Stomach smooth muscle (tissue), 2 donors: ENCODE results near the gene KRT73.

Experiments used
- H3K27ac ChIP-seq: one replicate; pipeline ENCODE4 v1.7.0; 2013; ENCODE audit warnings: mild to moderate bottlenecking, low read length, inconsistent platforms
- H3K27me3 ChIP-seq, 2 donors: one replicate each; pipeline ENCODE4 v1.7.0; 2013; ENCODE audit warnings: low read length in 2 of 2; ENCODE audit not compliant: insufficient read depth in 2 of 2, control insufficient read depth in 1 of 2
- H3K36me3 ChIP-seq, 2 donors: one replicate each; pipeline ENCODE4 v1.7.0; 2013; ENCODE audit warnings: low read length in 2 of 2; ENCODE audit not compliant: control insufficient read depth in 2 of 2, insufficient read depth in 2 of 2
- H3K4me1 ChIP-seq: one replicate; pipeline ENCODE4 v1.7.0; 2013; ENCODE audit warnings: low read length; ENCODE audit not compliant: control insufficient read depth, insufficient read depth
- H3K4me3 ChIP-seq, 2 donors: one replicate each; pipeline ENCODE4 v1.7.0; 2013; ENCODE audit warnings: low read length in 2 of 2
- H3K9ac ChIP-seq, 2 donors: one replicate each; pipeline ENCODE4 v1.7.0; 2013; ENCODE audit warnings: low read length in 2 of 2, mild to moderate bottlenecking in 1 of 2
- H3K9me3 ChIP-seq, 2 donors: one replicate each; pipeline ENCODE4 v1.7.0; 2013; ENCODE audit warnings: low read length in 2 of 2; ENCODE audit not compliant: control insufficient read depth in 2 of 2
- donor health status: healthy.
- donor health status: Pancreatic carcinoma.

The KRT73 gene

DNA sequence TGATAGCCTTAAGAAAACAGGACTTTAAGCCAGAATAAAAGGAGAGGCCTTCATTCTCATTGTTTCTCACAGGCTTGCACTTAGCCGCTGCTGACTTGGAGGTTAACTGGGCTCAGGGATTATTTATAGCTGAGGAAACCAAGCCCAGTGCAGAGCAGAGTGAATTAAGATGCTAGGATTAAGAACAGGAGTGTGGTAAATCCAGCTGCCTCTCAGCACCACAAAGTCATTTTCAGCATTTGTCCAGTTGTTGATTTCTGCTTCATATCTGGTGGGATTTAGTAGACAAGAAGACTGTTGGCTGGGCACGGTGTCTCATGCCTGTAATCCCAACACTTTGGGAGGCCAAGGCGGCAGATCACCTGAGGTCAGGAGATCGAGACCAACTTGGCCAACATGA lies 14.3 kb upstream of the KRT73 start:
- no peak overlapping the region for H3K27ac ChIP-seq
- no peak overlapping the region for H3K4me3 ChIP-seq
- H3K36me3 ChIP-seq: no peaks in the 10 kb centered on the region
- no peaks in the 10 kb centered on the region for H3K27me3 ChIP-seq
- peaks cover 4% of the 10 kb centered on the region for H3K4me1 ChIP-seq
- no peaks in the 10 kb centered on the region for H3K9me3 ChIP-seq
- no peak overlapping the region for H3K9ac ChIP-seq

DNA sequence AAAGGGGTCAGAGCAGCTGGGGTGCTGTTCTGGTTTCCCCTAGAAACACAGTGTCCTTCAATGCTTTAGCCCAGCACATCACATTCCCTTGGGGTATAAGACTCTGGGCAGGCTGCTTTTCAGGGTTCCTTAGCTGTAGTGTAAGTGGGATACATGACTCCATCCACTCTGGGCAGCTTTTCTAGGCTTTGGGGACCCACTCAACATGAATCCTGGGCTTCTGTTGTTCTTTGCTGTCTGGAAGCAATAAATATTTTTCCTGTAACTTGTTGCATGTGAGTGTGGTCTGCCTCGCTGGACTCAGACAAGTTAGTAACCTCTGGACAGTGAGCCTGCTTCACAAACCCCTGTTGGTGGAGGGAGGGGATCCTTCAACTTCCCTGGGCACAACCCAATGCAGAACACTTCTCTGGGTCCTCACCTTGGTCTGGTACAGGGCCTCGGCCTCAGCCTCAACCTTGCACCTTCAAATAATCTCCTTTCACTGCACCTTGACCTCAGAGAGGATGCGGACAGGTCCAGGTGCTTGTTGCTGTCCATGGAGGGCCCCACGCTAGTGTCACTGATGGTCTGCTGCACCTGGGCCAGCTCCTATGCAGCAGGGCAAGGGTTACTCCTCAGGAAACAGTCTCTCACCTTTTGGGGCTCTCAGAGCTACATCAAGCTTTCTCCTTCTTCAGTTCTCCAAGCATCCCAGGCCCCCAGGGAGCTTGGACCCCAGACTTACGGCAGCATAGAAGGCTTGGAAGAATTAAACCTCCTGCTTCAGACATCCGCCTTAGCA lies 13.5 kb upstream of the KRT73 start:
- H3K4me1 ChIP-seq: peaks cover 4% of the 10 kb centered on the region
- H3K27me3 ChIP-seq: no peaks in the 10 kb centered on the region
- no peak overlapping the region for H3K9ac ChIP-seq
- H3K36me3 ChIP-seq: no peaks in the 10 kb centered on the region
- H3K27ac ChIP-seq: no peak overlapping the region
- H3K4me3 ChIP-seq: no peak overlapping the region
- no peaks in the 10 kb centered on the region for H3K9me3 ChIP-seq

DNA sequence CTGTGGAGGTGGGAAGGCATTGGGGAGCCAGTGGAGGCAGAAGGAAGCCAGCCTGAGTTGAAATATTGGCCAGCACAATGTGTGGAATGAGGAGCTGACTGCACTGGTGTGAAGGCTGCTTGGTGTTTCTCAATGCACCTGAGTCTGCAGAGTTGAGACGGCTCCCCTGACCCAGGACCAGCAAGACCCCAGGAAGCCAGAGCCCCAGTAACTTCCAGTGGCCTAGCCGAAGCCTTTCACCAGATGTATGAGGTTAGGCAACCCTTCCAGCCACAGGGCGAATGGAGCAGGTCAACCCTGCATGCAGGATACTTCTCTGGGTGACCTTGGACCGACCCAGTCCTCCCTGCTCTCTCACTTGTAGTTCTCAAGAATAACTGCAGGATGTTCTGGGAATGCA lies 12.9 kb upstream of the KRT73 start:
- H3K9me3 ChIP-seq: no peaks in the 10 kb centered on the region
- no peaks in the 10 kb centered on the region for H3K36me3 ChIP-seq
- no peak overlapping the region for H3K9ac ChIP-seq
- H3K4me3 ChIP-seq: no peak overlapping the region
- H3K27ac ChIP-seq: no peak overlapping the region
- H3K27me3 ChIP-seq: no peaks in the 10 kb centered on the region
- peaks cover 4% of the 10 kb centered on the region for H3K4me1 ChIP-seq

DNA sequence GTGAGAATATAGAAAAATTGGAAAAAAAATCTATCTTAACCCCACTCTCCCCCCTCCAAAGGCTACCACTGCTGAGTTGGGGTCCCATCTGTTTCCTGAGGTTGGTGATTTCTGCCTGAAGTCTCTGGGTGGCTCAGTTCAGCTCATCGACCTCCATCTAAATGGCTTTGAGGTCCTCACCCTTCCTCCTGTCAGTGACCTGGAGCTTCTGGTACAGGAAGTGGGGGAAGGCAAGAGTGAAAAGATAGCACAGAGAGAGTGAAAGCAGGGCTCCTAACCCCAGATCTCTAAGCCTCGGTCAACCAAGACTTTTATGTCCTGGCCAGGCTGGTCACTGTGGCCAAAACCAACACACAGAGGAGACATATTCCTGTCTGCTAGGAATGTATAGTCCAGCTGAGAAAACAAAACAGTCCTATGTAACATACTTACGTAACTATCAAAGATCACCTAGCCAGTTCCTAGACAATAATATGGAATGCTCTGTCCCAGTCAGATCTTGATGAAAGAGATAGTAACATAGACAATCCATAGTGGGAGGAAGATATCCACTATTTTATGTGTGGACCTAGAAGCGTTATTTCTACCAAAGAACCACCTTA lies 12.3 kb upstream of the KRT73 start:
- peaks cover 4% of the 10 kb centered on the region for H3K4me1 ChIP-seq
- H3K4me3 ChIP-seq: no peak overlapping the region
- H3K9me3 ChIP-seq: no peaks in the 10 kb centered on the region
- no peaks in the 10 kb centered on the region for H3K27me3 ChIP-seq
- no peak overlapping the region for H3K27ac ChIP-seq
- H3K36me3 ChIP-seq: no peaks in the 10 kb centered on the region
- no peak overlapping the region for H3K9ac ChIP-seq

DNA sequence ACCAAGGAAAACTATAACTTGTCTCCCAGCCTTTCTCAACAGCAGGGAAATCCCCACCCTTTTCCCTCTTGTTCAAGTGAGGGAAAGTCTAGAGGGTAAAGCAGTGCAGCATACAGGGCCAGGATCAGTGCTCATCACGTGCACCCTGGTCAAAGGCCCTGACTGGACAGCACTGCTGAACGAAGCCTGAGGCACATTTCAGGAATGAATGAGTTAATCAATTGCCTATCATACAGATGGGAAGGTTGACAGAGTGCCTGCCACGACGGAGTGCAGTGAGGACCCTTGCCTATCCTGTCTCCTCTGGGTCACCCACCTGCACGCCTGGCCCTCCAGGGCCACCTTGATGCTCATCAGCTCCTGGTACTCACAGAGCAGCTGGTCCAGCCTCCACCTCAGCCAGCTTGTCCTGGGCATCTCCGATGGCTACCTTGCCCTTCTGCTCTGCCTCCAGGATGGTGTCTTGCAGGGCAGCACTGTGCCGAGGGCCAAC lies 11.7 kb upstream of the KRT73 start:
- H3K4me1 ChIP-seq: peaks cover 4% of the 10 kb centered on the region
- H3K9ac ChIP-seq: no peak overlapping the region
- H3K27me3 ChIP-seq: no peaks in the 10 kb centered on the region
- H3K36me3 ChIP-seq: no peaks in the 10 kb centered on the region
- H3K27ac ChIP-seq: no peak overlapping the region
- no peak overlapping the region for H3K4me3 ChIP-seq
- no peaks in the 10 kb centered on the region for H3K9me3 ChIP-seq

DNA sequence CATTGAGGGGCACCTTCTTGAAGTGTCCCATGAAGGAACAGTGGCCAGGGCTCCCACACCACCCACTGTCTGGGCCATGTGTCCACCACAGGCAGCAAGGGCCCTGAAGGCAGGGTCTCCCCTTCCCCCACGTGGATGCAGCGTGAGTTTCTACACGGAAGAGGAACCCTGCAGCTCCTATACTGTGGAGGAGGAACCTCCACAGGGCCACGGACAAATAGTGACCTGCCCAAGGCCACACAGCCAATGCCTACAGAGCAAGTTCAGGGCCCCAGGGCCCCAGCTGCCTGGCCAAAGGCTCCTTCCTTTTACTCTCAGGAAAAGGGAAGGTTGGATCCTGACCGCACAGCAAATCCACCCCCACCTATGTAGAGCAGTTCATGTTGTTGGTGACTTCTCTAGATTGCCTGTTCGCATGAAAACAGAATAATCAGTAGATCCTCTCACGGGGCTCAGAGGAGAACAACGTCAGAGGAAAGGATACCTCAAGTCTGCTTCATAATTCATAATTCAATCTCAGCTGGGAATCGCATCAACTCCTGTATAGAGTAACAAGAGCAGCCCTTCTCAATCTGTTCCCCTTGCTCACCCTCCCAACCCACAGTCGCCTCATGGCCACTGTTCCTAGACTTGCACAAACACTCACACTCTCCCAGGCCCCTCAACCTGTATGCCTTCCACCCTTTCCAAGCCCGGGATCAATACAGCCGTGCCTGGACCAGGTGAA lies 11.1 kb upstream of the KRT73 start:
- no peak overlapping the region for H3K9ac ChIP-seq

DNA sequence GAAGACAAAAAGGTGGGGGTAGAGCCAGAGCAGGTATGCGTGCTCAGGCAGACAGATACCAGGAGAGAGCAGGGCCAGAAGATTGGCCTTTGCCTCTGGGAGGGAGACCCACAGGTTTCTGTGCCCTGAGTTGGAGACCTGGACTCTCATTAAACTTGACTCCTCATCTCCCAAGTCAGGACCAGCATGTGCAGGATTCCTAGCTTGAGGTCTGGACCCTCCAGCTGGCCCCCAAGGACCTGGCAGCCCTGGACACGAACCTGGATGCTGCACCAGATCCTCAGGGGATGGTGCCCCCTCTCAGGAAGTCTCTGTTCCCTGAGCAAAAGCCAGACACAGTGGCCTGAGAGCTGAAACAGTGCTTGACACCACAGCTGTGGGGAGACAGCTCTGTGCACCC lies 10.5 kb upstream of the KRT73 start:
- no peaks in the 10 kb centered on the region for H3K36me3 ChIP-seq
- no peak overlapping the region for H3K4me3 ChIP-seq
- H3K9ac ChIP-seq: no peak overlapping the region
- no peaks in the 10 kb centered on the region for H3K4me1 ChIP-seq
- H3K27ac ChIP-seq: no peak overlapping the region
- H3K9me3 ChIP-seq: no peaks in the 10 kb centered on the region
- H3K27me3 ChIP-seq: no peaks in the 10 kb centered on the region

More for the DNA sequence above, 11.1 kb upstream of the KRT73 start:
- no peaks in the 10 kb centered on the region for H3K9me3 ChIP-seq
- peaks cover 3% of the 10 kb centered on the region for H3K4me1 ChIP-seq
- H3K27ac ChIP-seq: no peak overlapping the region
- H3K4me3 ChIP-seq: no peak overlapping the region
- H3K27me3 ChIP-seq: no peaks in the 10 kb centered on the region
- no peaks in the 10 kb centered on the region for H3K36me3 ChIP-seq

DNA sequence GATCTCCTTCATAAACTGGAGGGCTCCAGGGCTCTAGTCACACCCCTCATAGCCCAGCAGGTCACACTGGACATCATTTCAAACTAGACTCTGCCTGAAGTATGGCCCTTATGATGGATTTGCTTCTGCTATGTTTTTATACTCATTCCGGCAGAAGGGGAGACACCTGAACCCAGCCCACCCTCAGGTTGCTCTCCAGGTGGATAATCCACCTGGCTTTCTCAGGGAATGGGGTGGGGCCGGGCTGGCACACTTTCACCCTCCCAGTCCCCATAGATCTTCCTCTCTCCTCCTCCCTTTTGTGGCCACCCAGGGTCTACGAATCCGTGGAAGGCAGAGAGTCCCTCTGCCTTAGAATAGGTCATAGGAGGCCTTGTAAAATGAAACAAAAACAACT lies 9.8 kb upstream of the KRT73 start:
- no peaks in the 10 kb centered on the region for H3K9me3 ChIP-seq
- no peaks in the 10 kb centered on the region for H3K27me3 ChIP-seq
- H3K27ac ChIP-seq: no peak overlapping the region
- no peaks in the 10 kb centered on the region for H3K36me3 ChIP-seq
- H3K4me3 ChIP-seq: no peak overlapping the region
- no peaks in the 10 kb centered on the region for H3K4me1 ChIP-seq
- no peak overlapping the region for H3K9ac ChIP-seq

DNA sequence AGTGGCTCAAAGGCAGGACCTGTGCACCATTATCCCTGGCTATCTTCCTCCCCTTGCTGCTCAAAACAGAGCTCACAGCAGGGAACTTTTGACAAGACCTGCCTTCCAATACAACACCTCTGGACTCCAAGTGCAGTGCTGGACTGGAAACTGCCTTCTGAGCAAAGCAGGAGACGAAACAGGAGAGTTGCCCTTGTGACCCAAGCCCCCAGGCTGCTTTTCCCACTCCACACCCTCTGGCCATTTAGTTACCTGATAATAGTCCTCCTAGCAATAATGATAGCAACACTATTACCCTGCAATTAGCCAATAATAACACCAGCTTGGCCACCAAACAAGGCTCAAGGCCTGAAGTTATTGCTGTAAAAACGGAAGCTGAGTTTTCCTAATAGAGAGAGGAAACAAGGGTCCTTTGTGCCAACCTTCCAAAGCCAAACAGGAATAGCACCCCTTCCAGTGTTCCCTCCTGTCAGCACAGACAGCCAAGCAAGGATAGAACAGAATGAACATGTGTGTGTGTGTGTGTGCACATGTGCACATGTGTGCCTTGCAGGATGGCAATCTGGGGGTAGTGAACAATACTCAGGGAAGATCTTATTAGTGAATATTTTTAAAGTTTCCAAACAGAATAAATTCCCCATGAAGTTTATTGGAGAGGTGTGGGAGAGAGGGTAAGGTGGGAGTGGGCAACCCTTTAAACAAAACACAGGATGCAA lies 9.2 kb upstream of the KRT73 start:
- no peaks in the 10 kb centered on the region for H3K36me3 ChIP-seq
- H3K9ac ChIP-seq: no peak overlapping the region
- H3K4me1 ChIP-seq: no peaks in the 10 kb centered on the region
- H3K27ac ChIP-seq: no peak overlapping the region
- no peaks in the 10 kb centered on the region for H3K27me3 ChIP-seq
- H3K9me3 ChIP-seq: no peaks in the 10 kb centered on the region
- no peak overlapping the region for H3K4me3 ChIP-seq

DNA sequence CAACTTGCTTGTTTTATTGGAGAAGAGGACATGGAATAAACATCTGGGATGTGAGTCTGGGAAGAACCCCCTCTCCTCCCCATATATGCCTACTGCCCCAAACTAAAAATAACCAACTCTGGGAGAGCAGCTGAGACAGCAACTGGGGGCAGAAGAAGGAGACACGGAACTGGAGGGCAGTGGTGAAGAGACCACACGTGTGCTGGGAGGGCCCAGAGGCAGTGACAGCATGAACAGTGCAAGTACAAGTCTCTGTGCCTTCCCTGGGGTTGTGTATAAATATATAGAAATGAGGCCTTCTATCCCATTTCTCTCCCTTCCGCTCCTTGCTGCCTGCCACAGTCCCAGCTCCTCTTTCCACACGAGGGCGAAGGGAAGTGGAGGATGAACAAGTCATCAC lies 4.0 kb upstream of the KRT73 start:
- Histone ChIP-seq H3K9me3 (no peaks in the 10 kb centered on the region), H3K4me3 (no peak overlapping the region), H3K4me1 (no peaks in the 10 kb centered on the region), H3K27ac (no peak overlapping the region), H3K9ac (no peak overlapping the region), H3K27me3 (no peaks in the 10 kb centered on the region), H3K36me3 (no peaks in the 10 kb centered on the region)
